SK-N-SH treated with all-trans-retinoic acid at 6 μM for 48 hours (cell line): Measurements from ENCODE around the gene ATP6V0C.

ENCODE experiments used
- ATAC-seq: fragments of 200-7000 bp; cut with Tn5 transposase; 3 replicates; pipeline ENCODE4 v1.9.1; 2020; ENCODE audit warnings: mild to moderate bottlenecking, moderate library complexity
- ARNTL ChIP-seq: fragments of 450-650 bp; formaldehyde crosslinking; IDR thresholded peaks from 2 replicates; pipeline ENCODE4 v1.5.0; 2020; ENCODE audit warnings: low read depth, mild to moderate bottlenecking, moderate library complexity, borderline replicate concordance
- BACH2 ChIP-seq: fragments of 250-450 bp; sonication (Bioruptor Pico); IDR thresholded peaks from 2 replicates; pipeline ENCODE4 v1.9.0; 2021; ENCODE audit warnings: mild to moderate bottlenecking, borderline replicate concordance
- CREB5 ChIP-seq: fragments of 250-450 bp; sonication (Bioruptor Pico); IDR thresholded peaks from 2 replicates; pipeline ENCODE4 v1.5.1; 2020; ENCODE audit warnings: low read depth, mild to moderate bottlenecking, moderate library complexity
- CSDC2 ChIP-seq: fragments of 250-450 bp; sonication (Bioruptor Pico); IDR thresholded peaks from 2 replicates; pipeline ENCODE4 v1.5.0; 2020; ENCODE audit warnings: mild to moderate bottlenecking, moderate library complexity
- CSRNP3 ChIP-seq: fragments of 250-450 bp; sonication (Bioruptor Pico); IDR thresholded peaks from 2 replicates; pipeline ENCODE4 v1.5.1; 2021; ENCODE audit warnings: mild to moderate bottlenecking, moderate library complexity
- ISL1 ChIP-seq: fragments of 250-450 bp; sonication (Bioruptor Pico); IDR thresholded peaks from 2 replicates; pipeline ENCODE4 v2.1.2; 2022; ENCODE audit warnings: mild to moderate bottlenecking, moderate library complexity
- OSR1 ChIP-seq: fragments of 250-450 bp; sonication (Bioruptor Pico); IDR thresholded peaks from 2 replicates; pipeline ENCODE4 v1.8.0; 2022; ENCODE audit warnings: moderate library complexity, mild to moderate bottlenecking, inconsistent platforms
- PATZ1 ChIP-seq: fragments of 250-450 bp; sonication (Bioruptor Pico); IDR thresholded peaks from 2 replicates; pipeline ENCODE4 v1.8.0; 2020; ENCODE audit warnings: mild to moderate bottlenecking, moderate library complexity, borderline replicate concordance
- PPARA ChIP-seq: fragments of 250-450 bp; sonication (Bioruptor Pico); IDR thresholded peaks from 2 replicates; pipeline ENCODE4 v1.5.0; 2020; ENCODE audit warnings: mild to moderate bottlenecking, borderline replicate concordance
- RARB ChIP-seq: fragments of 250-450 bp; sonication (Bioruptor Pico); IDR thresholded peaks from 2 replicates; pipeline ENCODE4 v1.8.0; 2021; ENCODE audit warnings: mild to moderate bottlenecking, moderate library complexity
- SNAI2 ChIP-seq: fragments of 250-450 bp; sonication (Bioruptor Pico); IDR thresholded peaks from 2 replicates; pipeline ENCODE4 v1.5.0; 2020; ENCODE audit warnings: mild to moderate bottlenecking, moderate library complexity
- TCF4 ChIP-seq: fragments of 250-450 bp; sonication (Bioruptor Pico); IDR thresholded peaks from 2 replicates; pipeline ENCODE4 v1.8.0; 2021; ENCODE audit warnings: mild to moderate bottlenecking, moderate library complexity, borderline replicate concordance
- TOX ChIP-seq: fragments of 250-450 bp; sonication (Bioruptor Pico); IDR thresholded peaks from 2 replicates; pipeline ENCODE4 v1.8.0; 2021; ENCODE audit warnings: mild to moderate bottlenecking, moderate library complexity, borderline replicate concordance
- TSHZ2 ChIP-seq: fragments of 250-450 bp; sonication (Bioruptor Pico); IDR thresholded peaks from 2 replicates; pipeline ENCODE4 v1.5.0; 2020; ENCODE audit warnings: mild to moderate bottlenecking, moderate library complexity
- ZC3H10 ChIP-seq: fragments of 250-450 bp; sonication (Bioruptor Pico); IDR thresholded peaks from 2 replicates; pipeline ENCODE4 v1.5.1; 2021; ENCODE audit warnings: mild to moderate bottlenecking, moderate library complexity
- ZFP30 ChIP-seq: fragments of 450-650 bp; formaldehyde crosslinking; IDR thresholded peaks from 2 replicates; pipeline ENCODE4 v1.5.0; 2022; ENCODE audit warnings: mild to moderate bottlenecking, moderate library complexity
- ZNF565 ChIP-seq: fragments of 450-650 bp; formaldehyde crosslinking; conservative IDR thresholded peaks from 2 replicates; pipeline ENCODE4 v1.5.0; 2020; ENCODE audit warnings: low read depth, mild to moderate bottlenecking, moderate library complexity
- ZNF70 ChIP-seq: fragments of 450-650 bp; formaldehyde crosslinking; IDR thresholded peaks from 2 replicates; pipeline ENCODE4 v1.5.0; 2020; ENCODE audit warnings: mild to moderate bottlenecking, moderate library complexity

ATP6V0C gene

DNA sequence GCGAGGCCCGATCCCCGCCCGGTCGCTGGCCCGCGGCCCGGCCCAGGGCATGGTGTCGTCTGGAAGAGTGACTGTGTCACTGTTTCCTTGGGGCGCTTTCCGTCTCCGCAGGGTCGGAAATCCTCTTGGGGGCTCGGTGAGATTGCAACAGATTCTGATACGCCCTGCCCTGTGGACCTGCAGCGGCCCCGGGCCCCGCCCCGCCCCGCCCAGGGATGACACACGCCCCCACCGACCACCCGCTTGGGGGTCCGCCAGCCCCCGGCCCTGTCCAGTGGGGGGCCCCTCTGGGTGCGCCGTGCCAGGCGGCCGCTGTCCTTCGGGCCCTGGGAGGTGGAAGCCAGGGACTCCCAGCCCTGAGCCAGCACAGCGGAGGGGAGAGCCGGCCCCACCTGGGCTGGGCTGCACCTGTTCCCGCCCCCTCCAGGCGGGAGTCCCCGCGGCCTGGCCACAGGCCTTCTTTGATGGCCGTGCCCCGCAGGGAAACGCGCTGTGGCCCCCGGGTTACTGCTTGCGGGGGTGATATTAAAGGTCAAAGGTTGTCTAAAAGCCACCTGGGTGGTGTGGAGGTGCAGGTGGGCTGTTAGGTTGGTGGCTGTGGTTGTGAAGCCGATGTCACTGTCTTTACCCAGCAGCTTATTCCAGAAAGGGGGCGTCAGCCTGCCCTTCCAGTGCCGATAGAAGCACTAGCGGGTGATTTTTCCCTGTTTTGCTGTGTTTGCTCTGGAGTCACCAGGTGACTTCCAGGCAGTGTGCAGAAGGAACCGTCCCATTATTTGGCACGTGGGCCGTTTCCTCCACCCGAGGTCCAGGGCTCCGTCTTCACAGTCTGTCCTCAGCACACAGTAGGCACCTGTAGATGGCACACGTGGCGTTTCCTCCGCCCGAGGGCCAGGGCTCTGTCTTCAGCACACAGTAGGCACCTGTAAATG, 38.1 kb upstream of the ATP6V0C start:
- ATAC-seq = no peak
- no peak for TF ChIP-seq ZFP30
- no peak for TF ChIP-seq BACH2 (CRISPR knock-in tag)
- TF ChIP-seq TCF4 = no peak
- no peak for TF ChIP-seq CSRNP3
- TF ChIP-seq TSHZ2 (CRISPR knock-in tag) = no peak
- TF ChIP-seq ZC3H10 (CRISPR knock-in tag) = no peak
- TF ChIP-seq ARNTL (CRISPR knock-in tag) = no peak
- no peak for TF ChIP-seq OSR1 (CRISPR knock-in tag)
- no peak for TF ChIP-seq SNAI2 (CRISPR knock-in tag)
- no peak for TF ChIP-seq TOX (CRISPR knock-in tag)
- TF ChIP-seq RARB (CRISPR knock-in tag) = no peak
- TF ChIP-seq CREB5 (CRISPR knock-in tag) = no peak

GRCh38 chr16:2476345-2476720, 37.4 kb upstream of the ATP6V0C start:
- ATAC-seq = no peak
- TF ChIP-seq ZFP30 (no peak), ISL1 (CRISPR knock-in tag) (no peak), RARB (CRISPR knock-in tag) (no peak), ZNF70 (CRISPR knock-in tag) (no peak), OSR1 (CRISPR knock-in tag) (no peak), TOX (CRISPR knock-in tag) (no peak), CSDC2 (CRISPR knock-in tag) (no peak), ZNF565 (CRISPR knock-in tag) (no peak), PPARA (CRISPR knock-in tag) (no peak), PATZ1 (CRISPR knock-in tag) (no peak), CSRNP3 (no peak), ARNTL (CRISPR knock-in tag) (no peak), BACH2 (CRISPR knock-in tag) (no peak)

DNA sequence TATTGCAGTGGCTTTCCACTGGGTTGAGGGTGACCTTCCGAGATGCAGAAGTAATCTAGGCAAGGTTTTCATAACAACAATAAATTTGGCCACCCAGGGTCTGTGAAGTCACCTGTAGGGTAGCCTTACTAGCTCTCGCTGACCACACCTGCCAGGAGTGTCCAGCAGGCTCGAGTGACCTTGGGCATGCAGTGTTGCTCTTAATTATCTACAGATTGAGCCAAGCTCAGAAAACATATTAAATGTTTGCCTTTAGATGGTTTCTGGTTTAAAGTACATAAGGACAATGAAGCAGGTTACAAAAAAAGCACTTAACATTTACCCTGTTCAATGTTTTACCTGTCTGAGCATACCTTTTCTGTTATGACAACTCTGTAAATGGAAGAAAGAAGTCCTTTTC, 37.0 kb upstream of the ATP6V0C start:
- TF ChIP-seq TCF4 (no peak), RARB (CRISPR knock-in tag) (no peak), BACH2 (CRISPR knock-in tag) (no peak)
- no peak for ATAC-seq
